ENCODE measurements around the gene ITGA11. TPM values are rescaled to one million over a fixed set of nuclear protein-coding genes. Genes with fewer than 3 reads are reported as not detected.
A peak's percentile ranks its signal among the peaks of the same experiment; 100 is the strongest.

Gene ITGA11
- total RNA-seq, 3 donors from 2014 or later (not counting 1 experiment from before 2014, with no cell fraction given) = not detected

DNA sequence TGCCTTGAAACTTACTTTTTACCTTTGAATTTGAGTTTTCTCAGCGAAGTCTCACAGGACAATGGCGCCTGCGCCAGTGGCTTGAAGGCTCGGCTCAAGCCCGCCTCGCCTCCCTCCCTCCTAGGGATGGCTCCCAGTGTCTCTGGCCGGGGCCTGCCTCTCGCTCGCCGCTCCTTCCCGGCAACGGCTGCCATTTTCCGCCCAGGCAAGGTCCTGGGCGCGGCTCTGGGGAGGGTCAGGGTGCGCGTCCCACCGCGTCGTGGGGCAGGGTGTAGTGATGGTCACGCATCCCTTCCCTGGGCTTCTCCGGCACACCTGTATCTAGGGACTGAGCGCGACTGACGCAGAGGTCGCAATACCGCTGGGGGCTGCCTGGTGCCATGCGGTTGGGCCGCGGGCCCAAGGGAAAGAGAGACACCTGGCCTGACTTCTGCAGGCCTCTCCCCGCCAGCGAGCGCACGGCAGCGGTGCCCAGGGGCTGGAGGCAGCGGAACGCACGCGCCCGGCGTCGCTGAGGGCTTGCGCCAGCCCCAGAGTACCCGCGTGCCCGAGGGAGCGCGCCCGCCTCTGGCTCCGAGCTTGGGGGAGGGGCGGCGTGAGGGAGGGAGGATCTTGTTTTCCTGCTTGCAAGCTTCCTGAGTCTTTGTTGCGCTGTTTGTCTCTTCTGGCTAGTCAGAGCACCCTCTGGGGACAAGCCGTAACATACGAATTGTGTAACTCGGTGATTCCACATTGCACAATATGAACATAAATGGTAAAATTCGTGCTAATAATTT lies 175.1 kb downstream of the ITGA11 start:
- ATAC-seq (peak; percentile 53 to 70 (median 68)), DNase-seq (peak in 1 of 2 donors; percentile 70)
- Mint-ChIP-seq H3K4me3 (peak overlapping the region; percentile 53), H3K27me3 (ENCODE audit: low read depth in 2 of 2) (peaks cover 12 to 15% of the 10 kb centered on the region in 2 donors), H3K27ac (peak overlapping the region in 1 of 2 donors; percentile 38), H3K9me3 (no peaks in the 10 kb centered on the region), H3K36me3 (no peaks in the 10 kb centered on the region), H3K4me1 (peaks cover 0 to 5% of the 10 kb centered on the region in 2 donors)
- H3K4me1 ChIP-seq (ENCODE audit: control insufficient read depth, insufficient read depth, low read length) = peaks cover 10% of the 10 kb centered on the region
- 24% methylated on average over 55 of the region's 57 CpGs for WGBS (ENCODE audit: insufficient coverage)
- no peaks in the 10 kb centered on the region for H3K36me3 ChIP-seq (ENCODE audit: control insufficient read depth, insufficient read depth, low read length)
- no peak overlapping the region for H3K27ac ChIP-seq (ENCODE audit: low read length)
- no peaks in the 10 kb centered on the region for H3K9me3 ChIP-seq (ENCODE audit: control insufficient read depth, insufficient read depth, low read length)
- peak overlapping the region; percentile 27 for H3K4me3 ChIP-seq (ENCODE audit: low read length)
- no peak for TF ChIP-seq CTCF (IDR thresholded peaks at IDR 0.05)
- intact Hi-C loops (cut with micrococcal nuclease) = no loop called here
- peaks cover 4% of the 10 kb centered on the region for H3K27me3 ChIP-seq (ENCODE audit: control insufficient read depth, insufficient read depth, low read length)

GRCh38 chr15:68252925-68253534 lies 178.9 kb downstream of the ITGA11 start:
- H3K27me3 Mint-ChIP-seq (ENCODE audit: low read depth in 2 of 2) = peaks cover 21 to 27% of the 10 kb centered on the region in 2 donors

GRCh38 chr15:68249058-68249713 lies 182.8 kb downstream of the ITGA11 start:
- Histone ChIP-seq H3K27ac (ENCODE audit: low read length) (no peak overlapping the region), H3K36me3 (ENCODE audit: control insufficient read depth, insufficient read depth, low read length) (no peaks in the 10 kb centered on the region), H3K27me3 (ENCODE audit: control insufficient read depth, insufficient read depth, low read length) (no peaks in the 10 kb centered on the region), H3K4me3 (ENCODE audit: low read length) (no peak overlapping the region), H3K4me1 (ENCODE audit: control insufficient read depth, insufficient read depth, low read length) (no peaks in the 10 kb centered on the region), H3K9me3 (ENCODE audit: control insufficient read depth, insufficient read depth, low read length) (no peaks in the 10 kb centered on the region)
- H3K4me3 Mint-ChIP-seq = no peak overlapping the region
- H3K36me3 Mint-ChIP-seq = peaks cover 9% of the 10 kb centered on the region
- DNase-seq (no peak), ATAC-seq (no peak)
- no peak for TF ChIP-seq CTCF (IDR thresholded peaks at IDR 0.05)
- intact Hi-C loops (cut with micrococcal nuclease) = no loop called here
- no peaks in the 10 kb centered on the region for H3K9me3 Mint-ChIP-seq
- H3K27ac Mint-ChIP-seq = no peak overlapping the region
- WGBS (ENCODE audit: insufficient coverage) = no CpG with 5 or more reads among the region's 3 CpGs
- H3K4me1 Mint-ChIP-seq = no peaks in the 10 kb centered on the region
- peaks cover 14 to 33% of the 10 kb centered on the region in 2 donors for H3K27me3 Mint-ChIP-seq (ENCODE audit: low read depth in 2 of 2)

More at GRCh38 chr15:68252925-68253534, 178.9 kb downstream of the ITGA11 start:
- peaks cover 4% of the 10 kb centered on the region for H3K27me3 ChIP-seq (ENCODE audit: control insufficient read depth, insufficient read depth, low read length)
- Mint-ChIP-seq H3K9me3 (no peaks in the 10 kb centered on the region), H3K36me3 (no peaks in the 10 kb centered on the region), H3K4me3 (no peak overlapping the region), H3K27ac (no peak overlapping the region), H3K4me1 (peaks cover 0 to 5% of the 10 kb centered on the region in 2 donors)
- H3K9me3 ChIP-seq (ENCODE audit: control insufficient read depth, insufficient read depth, low read length) = no peaks in the 10 kb centered on the region
- no peaks in the 10 kb centered on the region for H3K36me3 ChIP-seq (ENCODE audit: control insufficient read depth, insufficient read depth, low read length)
- no peak overlapping the region for H3K4me3 ChIP-seq (ENCODE audit: low read length)
- DNase-seq (peak in 1 of 2 donors; percentile 77), ATAC-seq (peak; percentile 59 to 76 (median 68))
- 50% methylated on average over 5 of the region's 7 CpGs for WGBS (ENCODE audit: insufficient coverage)
- H3K27ac ChIP-seq (ENCODE audit: low read length) = no peak overlapping the region
- TF ChIP-seq CTCF (IDR thresholded peaks at IDR 0.05) = peak; percentile 76
- peaks cover 10% of the 10 kb centered on the region for H3K4me1 ChIP-seq (ENCODE audit: control insufficient read depth, insufficient read depth, low read length)
- intact Hi-C loops (cut with micrococcal nuclease) = loop anchor here (1.0 kb wide), 1 partner anchor 130 kb away; no protein-coding TSS in a partner anchor

Other genes starting within 250 kb of the ITGA11 start
- 1 to 10 TPM; 2.1 to 3.9 (median 3.7) TPM for gene CALML4, start 226.8 kb downstream of the ITGA11 start, total RNA-seq
- 10 to 100 TPM; 14.9 to 19.0 (median 15.5) TPM for gene CLN6, start 202.4 kb downstream of the ITGA11 start, total RNA-seq
- gene FEM1B, start 154.4 kb downstream of the ITGA11 start, total RNA-seq = 10 to 100 TPM; 57.4 to 73.5 (median 67.9) TPM
- gene CORO2B, start 146.8 kb upstream of the ITGA11 start, total RNA-seq = under 1 TPM in 1 of 3 donors, not detected in 2; 0.13 TPM

Measured in natural killer cell (primary cell).